ENCODE results near the gene PCDHGB4.
"Not testable (repeated sequence)": the region's sequence is repeated elsewhere in the genome, so short reads cannot be mapped to it uniquely, and the experiment has no call there.

Gene PCDHGB4

DNA sequence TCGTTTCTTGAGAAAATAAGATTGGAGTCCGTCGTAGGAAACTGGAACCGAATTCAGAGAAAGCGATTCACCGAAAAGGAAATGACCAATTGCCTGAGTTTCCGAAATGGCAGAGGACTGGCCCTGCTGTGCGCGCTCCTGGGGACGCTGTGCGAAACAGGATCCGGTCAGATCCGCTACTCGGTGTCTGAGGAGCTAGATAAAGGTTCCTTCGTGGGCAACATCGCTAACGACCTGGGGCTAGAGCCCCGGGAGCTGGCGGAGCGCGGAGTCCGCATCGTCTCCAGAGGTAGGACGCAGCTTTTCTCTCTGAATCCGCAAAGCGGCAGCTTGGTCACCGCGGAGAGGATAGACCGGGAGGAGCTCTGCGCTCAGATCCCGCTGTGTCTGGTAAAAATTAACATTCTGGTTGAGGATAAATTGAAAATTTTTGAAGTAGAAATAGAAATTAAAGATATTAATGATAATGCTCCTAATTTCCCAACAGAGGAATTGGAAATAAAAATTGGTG, 43.5 kb upstream of the PCDHGB4 start:
- no peak overlapping the region for H3K9ac ChIP-seq
- no peak overlapping the region for H3K4me2 ChIP-seq (ENCODE audit: low read length)
- H2AFZ ChIP-seq, result no peak overlapping the region
- no peaks in the 10 kb centered on the region for H3K4me1 ChIP-seq
- TF ChIP-seq, protein P1, sequence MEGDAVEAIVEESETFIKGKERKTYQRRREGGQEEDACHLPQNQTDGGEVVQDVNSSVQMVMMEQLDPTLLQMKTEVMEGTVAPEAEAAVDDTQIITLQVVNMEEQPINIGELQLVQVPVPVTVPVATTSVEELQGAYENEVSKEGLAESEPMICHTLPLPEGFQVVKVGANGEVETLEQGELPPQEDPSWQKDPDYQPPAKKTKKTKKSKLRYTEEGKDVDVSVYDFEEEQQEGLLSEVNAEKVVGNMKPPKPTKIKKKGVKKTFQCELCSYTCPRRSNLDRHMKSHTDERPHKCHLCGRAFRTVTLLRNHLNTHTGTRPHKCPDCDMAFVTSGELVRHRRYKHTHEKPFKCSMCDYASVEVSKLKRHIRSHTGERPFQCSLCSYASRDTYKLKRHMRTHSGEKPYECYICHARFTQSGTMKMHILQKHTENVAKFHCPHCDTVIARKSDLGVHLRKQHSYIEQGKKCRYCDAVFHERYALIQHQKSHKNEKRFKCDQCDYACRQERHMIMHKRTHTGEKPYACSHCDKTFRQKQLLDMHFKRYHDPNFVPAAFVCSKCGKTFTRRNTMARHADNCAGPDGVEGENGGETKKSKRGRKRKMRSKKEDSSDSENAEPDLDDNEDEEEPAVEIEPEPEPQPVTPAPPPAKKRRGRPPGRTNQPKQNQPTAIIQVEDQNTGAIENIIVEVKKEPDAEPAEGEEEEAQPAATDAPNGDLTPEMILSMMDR (IDR thresholded peaks at IDR 0.05), result no peak
- H3K27ac ChIP-seq, result no peak overlapping the region
- no peaks in the 10 kb centered on the region for H3K27me3 ChIP-seq (ENCODE audit: control insufficient read depth, insufficient read depth, low read length)
- H3K4me3 ChIP-seq (ENCODE audit: low read depth, low read length), result no peak overlapping the region
- H3K9me3 ChIP-seq (ENCODE audit: control insufficient read depth, low read length), result peaks cover 8% of the 10 kb centered on the region
- H3K36me3 ChIP-seq (ENCODE audit: control insufficient read depth, insufficient read depth, low read length), result no peaks in the 10 kb centered on the region
- no peaks in the 10 kb centered on the region for H3K79me2 ChIP-seq

DNA sequence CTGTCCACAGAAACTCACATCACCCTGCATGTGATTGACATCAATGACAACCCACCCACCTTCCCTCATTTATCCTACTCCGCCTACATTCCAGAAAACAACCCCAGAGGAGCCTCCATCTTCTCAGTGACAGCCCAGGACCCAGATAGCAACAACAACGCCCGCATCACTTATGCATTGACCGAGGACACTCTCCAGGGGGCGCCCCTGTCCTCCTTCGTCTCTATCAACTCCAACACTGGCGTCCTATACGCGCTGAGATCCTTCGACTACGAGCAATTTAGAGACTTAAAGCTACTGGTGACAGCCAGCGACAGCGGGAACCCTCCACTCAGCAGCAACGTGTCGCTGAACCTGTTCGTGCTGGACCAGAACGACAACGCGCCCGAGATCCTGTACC, 42.2 kb upstream of the PCDHGB4 start:
- H3K36me3 ChIP-seq (ENCODE audit: control insufficient read depth, insufficient read depth, low read length), result no peaks in the 10 kb centered on the region
- H3K9me3 ChIP-seq (ENCODE audit: control insufficient read depth, low read length), result peaks cover 8% of the 10 kb centered on the region
- no peak overlapping the region for H3K4me2 ChIP-seq (ENCODE audit: low read length)
- H3K27me3 ChIP-seq (ENCODE audit: control insufficient read depth, insufficient read depth, low read length), result no peaks in the 10 kb centered on the region
- no peak overlapping the region for H3K4me3 ChIP-seq (ENCODE audit: low read depth, low read length)
- H3K79me2 ChIP-seq, result no peaks in the 10 kb centered on the region
- H2AFZ ChIP-seq, result no peak overlapping the region
- H3K9ac ChIP-seq, result no peak overlapping the region
- no peak overlapping the region for H3K27ac ChIP-seq
- H3K4me1 ChIP-seq, result no peaks in the 10 kb centered on the region
- TF ChIP-seq, protein P1 (IDR thresholded peaks at IDR 0.05), result no peak

DNA sequence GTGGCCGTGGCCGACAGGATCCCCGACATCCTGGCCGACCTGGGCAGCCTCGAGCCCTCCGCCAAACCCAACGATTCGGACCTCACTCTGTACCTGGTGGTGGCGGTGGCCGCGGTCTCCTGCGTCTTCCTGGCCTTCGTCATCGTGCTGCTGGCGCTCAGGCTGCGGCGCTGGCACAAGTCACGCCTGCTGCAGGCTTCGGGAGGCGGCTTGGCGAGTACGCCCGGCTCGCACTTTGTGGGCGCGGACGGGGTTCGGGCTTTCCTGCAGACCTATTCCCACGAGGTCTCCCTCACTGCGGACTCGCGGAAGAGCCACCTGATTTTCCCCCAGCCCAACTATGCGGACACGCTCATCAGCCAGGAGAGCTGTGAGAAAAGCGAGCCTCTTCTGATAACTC, 41.5 kb upstream of the PCDHGB4 start:
- H3K9me3 ChIP-seq (ENCODE audit: control insufficient read depth, low read length); H3K4me3 ChIP-seq (ENCODE audit: low read depth, low read length); H2AFZ ChIP-seq; H3K79me2 ChIP-seq; H3K4me1 ChIP-seq; H3K27me3 ChIP-seq (ENCODE audit: control insufficient read depth, insufficient read depth, low read length); H3K36me3 ChIP-seq (ENCODE audit: control insufficient read depth, insufficient read depth, low read length); H3K9ac ChIP-seq; H3K27ac ChIP-seq; H3K4me2 ChIP-seq (ENCODE audit: low read length): not testable (repeated sequence)

DNA sequence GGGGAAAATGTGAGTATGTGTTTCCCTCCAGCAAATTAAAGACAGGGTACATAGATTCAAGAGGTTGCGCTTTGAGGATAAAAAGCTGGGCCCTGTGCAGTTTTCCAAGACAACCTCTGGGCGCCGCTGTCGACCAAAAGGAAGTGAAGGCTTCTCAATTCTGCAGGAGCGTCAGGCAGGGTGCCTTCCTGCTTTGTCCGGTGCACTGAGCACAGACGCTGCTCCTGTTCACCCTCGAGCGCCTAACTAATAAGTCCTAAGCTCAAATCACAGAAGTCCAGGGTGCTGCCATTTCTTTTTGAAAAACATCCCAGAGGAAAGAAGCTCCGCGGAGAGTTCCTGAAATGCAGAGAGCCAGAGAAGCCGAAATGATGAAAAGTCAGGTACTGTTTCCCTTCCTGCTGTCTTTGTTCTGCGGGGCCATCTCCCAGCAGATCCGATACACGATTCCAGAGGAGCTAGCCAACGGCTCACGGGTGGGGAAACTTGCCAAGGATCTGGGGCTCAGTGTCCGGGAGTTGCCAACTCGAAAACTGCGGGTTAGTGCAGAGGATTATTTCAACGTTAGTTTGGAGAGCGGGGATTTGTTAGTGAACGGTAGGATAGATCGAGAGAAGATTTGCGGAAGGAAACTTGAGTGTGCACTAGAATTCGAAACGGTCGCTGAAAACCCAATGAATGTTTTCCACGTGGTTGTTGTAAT, 37.4 kb upstream of the PCDHGB4 start, which contains the start of gene PCDHGB1:
PCDHGB1 (plus strand) TSS at position 183 of the 703 bp plus-strand sequence; CDS start at position 345, 162 bp downstream.
- H3K27me3 ChIP-seq (ENCODE audit: control insufficient read depth, insufficient read depth, low read length), result no peaks in the 10 kb centered on the region
- H3K9me3 ChIP-seq (ENCODE audit: control insufficient read depth, low read length), result no peaks in the 10 kb centered on the region
- H3K4me2 ChIP-seq (ENCODE audit: low read length), result peak within 1 kb of the TSS; percentile 73
- H2AFZ ChIP-seq, result no peak within 1 kb of the TSS
- H3K9ac ChIP-seq, result no peak within 1 kb of the TSS
- H3K27ac ChIP-seq, result no peak within 1 kb of the TSS
- no peaks in the 10 kb centered on the region for H3K36me3 ChIP-seq (ENCODE audit: control insufficient read depth, insufficient read depth, low read length)
- peak within 1 kb of the TSS; percentile 55 for H3K4me3 ChIP-seq (ENCODE audit: low read depth, low read length)
- TF ChIP-seq, protein P1 (IDR thresholded peaks at IDR 0.05), result no peak
- H3K4me1 ChIP-seq, result no peaks in the 10 kb centered on the region
- H3K79me2 ChIP-seq, result no peaks in the 10 kb centered on the region

DNA sequence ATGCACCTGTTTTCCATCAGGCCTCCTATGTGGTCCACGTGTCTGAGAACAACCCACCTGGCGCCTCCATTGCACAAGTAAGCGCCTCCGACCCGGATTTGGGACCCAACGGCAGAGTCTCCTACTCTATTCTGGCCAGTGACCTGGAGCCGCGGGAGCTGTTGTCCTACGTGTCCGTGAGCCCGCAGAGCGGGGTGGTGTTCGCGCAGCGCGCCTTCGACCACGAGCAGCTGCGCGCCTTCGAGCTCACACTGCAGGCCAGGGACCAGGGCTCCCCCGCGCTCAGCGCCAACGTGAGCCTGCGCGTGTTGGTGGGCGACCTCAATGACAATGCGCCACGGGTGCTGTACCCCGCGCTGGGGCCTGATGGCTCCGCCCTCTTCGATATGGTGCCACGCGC, 35.9 kb upstream of the PCDHGB4 start:
- H3K4me1 ChIP-seq, result no peaks in the 10 kb centered on the region
- H3K4me2 ChIP-seq (ENCODE audit: low read length), result no peak overlapping the region
- H3K9me3 ChIP-seq (ENCODE audit: control insufficient read depth, low read length), result peaks cover 5% of the 10 kb centered on the region
- peaks cover 2% of the 10 kb centered on the region for H3K36me3 ChIP-seq (ENCODE audit: control insufficient read depth, insufficient read depth, low read length)
- TF ChIP-seq, protein P1 (IDR thresholded peaks at IDR 0.05), result no peak
- no peak overlapping the region for H3K9ac ChIP-seq
- no peaks in the 10 kb centered on the region for H3K79me2 ChIP-seq
- H3K27me3 ChIP-seq (ENCODE audit: control insufficient read depth, insufficient read depth, low read length), result no peaks in the 10 kb centered on the region
- H3K27ac ChIP-seq, result no peak overlapping the region
- H3K4me3 ChIP-seq (ENCODE audit: low read depth, low read length), result no peak overlapping the region
- no peak overlapping the region for H2AFZ ChIP-seq

Data from parathyroid adenoma (tissue), 2 donors.